DND-41 (cell line): ENCODE results near the gene MFSD12.

Experiments
- ATAC-seq: fragments of 200-7000 bp; cut with Tn5 transposase; 3 replicates; pipeline ENCODE4 v1.9.1; 2021; ENCODE audit warnings: low read depth; ENCODE audit not compliant: insufficient read depth
- DNase-seq: peaks from one replicate; pipeline ENCODE4 v3.0.0-alpha.2; 2020
- H2AFZ ChIP-seq: 2 replicates; pipeline ENCODE4 v1.6.0; 2012; ENCODE audit warnings: low read depth, low read length
- H3K27ac ChIP-seq: 2 replicates; pipeline ENCODE4 v1.5.1; 2012; ENCODE audit warnings: low read length, inconsistent platforms
- H3K27me3 ChIP-seq: fragments of 200-600 bp; sonication (generic); 2 replicates; pipeline ENCODE4 v1.6.0; 2012; ENCODE audit warnings: low read length, mild to moderate bottlenecking, inconsistent platforms; ENCODE audit not compliant: insufficient read depth, poor library complexity
- H3K36me3 ChIP-seq: 2 replicates; pipeline ENCODE4 v1.5.1; 2012; ENCODE audit warnings: low read length, inconsistent platforms; ENCODE audit not compliant: insufficient read depth
- H3K4me1 ChIP-seq: 2 replicates; pipeline ENCODE4 v1.5.1; 2012; ENCODE audit warnings: mild to moderate bottlenecking, low read length; ENCODE audit not compliant: insufficient read depth
- H3K4me2 ChIP-seq: 2 replicates; pipeline ENCODE4 v1.6.0; 2012; ENCODE audit warnings: mild to moderate bottlenecking, moderate library complexity, low read length, inconsistent platforms; ENCODE audit not compliant: insufficient read depth
- H3K4me3 ChIP-seq, 2 experiments: fragments of 200-600 bp in 1 of 2; shearing (Covaris generic) in 1 of 2; 2 replicates each; pipeline ENCODE4 v1.5.1; 2012 to 2016; ENCODE audit warnings: inconsistent platforms in 2 of 2, low read length in 2 of 2, mild to moderate bottlenecking in 2 of 2, low read depth in 1 of 2, moderate library complexity in 1 of 2
- H3K79me2 ChIP-seq: 2 replicates; pipeline ENCODE4 v1.6.0; 2012; ENCODE audit warnings: low read length, inconsistent platforms; ENCODE audit not compliant: insufficient read depth
- H3K9ac ChIP-seq: 2 replicates; pipeline ENCODE4 v1.6.0; 2012; ENCODE audit warnings: low read depth, mild to moderate bottlenecking, inconsistent platforms, low read length, moderate library complexity
- H3K9me3 ChIP-seq: 2 replicates; pipeline ENCODE4 v1.5.1; 2012; ENCODE audit warnings: low read length, moderate library complexity, mild to moderate bottlenecking, inconsistent platforms; ENCODE audit not compliant: insufficient read depth, severe bottlenecking
- H4K20me1 ChIP-seq: 2 replicates; pipeline ENCODE4 v1.6.0; 2012; ENCODE audit warnings: low read length; ENCODE audit not compliant: insufficient read depth
- CTCF ChIP-seq: IDR thresholded peaks from 2 replicates; pipeline ENCODE4 v1.5.1; 2012; ENCODE audit warnings: borderline replicate concordance, low read length, moderate library complexity, mild to moderate bottlenecking; ENCODE audit not compliant: poor library complexity, severe bottlenecking; ENCODE audit errors: extremely low read depth
- EZH2 ChIP-seq: IDR thresholded peaks from 3 replicates; pipeline ENCODE4 v1.6.1; 2012; ENCODE audit warnings: borderline replicate concordance, low read depth, mild to moderate bottlenecking, moderate library complexity, low read length, inconsistent platforms; ENCODE audit not compliant: severe bottlenecking

Gene MFSD12

GRCh38 chr19:3528080-3528479 is 29.3 kb downstream of the MFSD12 start:
- Histone ChIP-seq H3K9me3 (no peaks in the 10 kb centered on the region), H3K4me2 (no peak overlapping the region), H4K20me1 (peaks cover 42% of the 10 kb centered on the region), H3K4me1 (no peaks in the 10 kb centered on the region), H3K36me3 (peaks cover 87% of the 10 kb centered on the region), H3K27me3 (no peaks in the 10 kb centered on the region), H3K9ac (no peak overlapping the region), H3K4me3 (no peak overlapping the region), H2AFZ (no peak overlapping the region), H3K79me2 (peaks cover 8% of the 10 kb centered on the region), H3K27ac (no peak overlapping the region)
- no peak for ATAC-seq
- DNase-seq, result no peak
- no peak for TF ChIP-seq EZH2
- no peak for TF ChIP-seq CTCF

GRCh38 chr19:3527238-3527910 is 30.0 kb downstream of the MFSD12 start:
- Histone ChIP-seq H3K9me3 (no peaks in the 10 kb centered on the region), H3K9ac (no peak overlapping the region), H3K4me3 (no peak overlapping the region), H3K36me3 (peaks cover 87% of the 10 kb centered on the region), H3K4me1 (no peaks in the 10 kb centered on the region), H3K4me2 (no peak overlapping the region), H2AFZ (no peak overlapping the region), H3K79me2 (peaks cover 15% of the 10 kb centered on the region), H4K20me1 (peaks cover 42% of the 10 kb centered on the region), H3K27me3 (no peaks in the 10 kb centered on the region), H3K27ac (no peak overlapping the region)
- TF ChIP-seq CTCF (no peak), EZH2 (no peak)
- no peak for ATAC-seq
- no peak for DNase-seq

GRCh38 chr19:3526507-3527237 is 30.7 kb downstream of the MFSD12 start:
- Histone ChIP-seq H3K4me2 (no peak overlapping the region), H3K36me3 (peaks cover 87% of the 10 kb centered on the region), H3K9ac (no peak overlapping the region), H3K27me3 (no peaks in the 10 kb centered on the region), H3K4me1 (no peaks in the 10 kb centered on the region), H3K9me3 (no peaks in the 10 kb centered on the region), H3K79me2 (peaks cover 22% of the 10 kb centered on the region), H3K4me3 (no peak overlapping the region), H3K27ac (no peak overlapping the region), H2AFZ (no peak overlapping the region), H4K20me1 (peaks cover 48% of the 10 kb centered on the region)
- TF ChIP-seq EZH2 (no peak), CTCF (peak; percentile 31)
- no peak for DNase-seq
- no peak for ATAC-seq
